Type B pancreatic cell (in vitro differentiated cells): ENCODE data around the gene ABCA9. TPM values are rescaled to one million over a fixed set of nuclear protein-coding genes. Genes with fewer than 3 reads are reported as not detected.

Experiments used
- DNase-seq: peaks from one replicate; pipeline ENCODE4 v3.0.0; 2021; ENCODE audit warnings: mixed read lengths; ENCODE audit not compliant: unreplicated experiment; ENCODE audit errors: extremely low spot score
- H3K27ac Mint-ChIP-seq: 2 replicates; pipeline ENCODE4 v1.8.0; 2021; ENCODE audit warnings: mild to moderate bottlenecking, mixed read lengths
- H3K27me3 Mint-ChIP-seq: 2 replicates; pipeline ENCODE4 v1.8.0; 2021; ENCODE audit warnings: mixed read lengths
- H3K36me3 Mint-ChIP-seq: 2 replicates; pipeline ENCODE4 v1.8.0; 2021; ENCODE audit warnings: mixed read lengths
- H3K4me1 Mint-ChIP-seq: one replicate; pipeline ENCODE4 v1.8.0; 2021; ENCODE audit warnings: mixed read lengths; ENCODE audit not compliant: unreplicated experiment
- H3K4me3 Mint-ChIP-seq: 2 replicates; pipeline ENCODE4 v1.8.0; 2021; ENCODE audit warnings: mild to moderate bottlenecking, mixed read lengths
- H3K9me3 Mint-ChIP-seq: 2 replicates; pipeline ENCODE4 v1.8.0; 2021; ENCODE audit warnings: mixed read lengths
- total RNA-seq: library from RNA; stranded (reverse); gene quantifications from 2 replicates; pipeline ENCODE4 v1.2.1, GENCODE V29; 2021; ENCODE audit warnings: low replicate concordance
- TF ChIP-seq, protein P1 (sequence below): fragments of 200-600 bp; sonication (generic); conservative IDR thresholded peaks from 2 replicates; pipeline ENCODE4 v1.5.0; 2021; ENCODE audit warnings: antibody characterized with exemption, mild to moderate bottlenecking

Gene ABCA9
- total RNA-seq, 1 donor from 2014 or later = 5.0 TPM

DNA sequence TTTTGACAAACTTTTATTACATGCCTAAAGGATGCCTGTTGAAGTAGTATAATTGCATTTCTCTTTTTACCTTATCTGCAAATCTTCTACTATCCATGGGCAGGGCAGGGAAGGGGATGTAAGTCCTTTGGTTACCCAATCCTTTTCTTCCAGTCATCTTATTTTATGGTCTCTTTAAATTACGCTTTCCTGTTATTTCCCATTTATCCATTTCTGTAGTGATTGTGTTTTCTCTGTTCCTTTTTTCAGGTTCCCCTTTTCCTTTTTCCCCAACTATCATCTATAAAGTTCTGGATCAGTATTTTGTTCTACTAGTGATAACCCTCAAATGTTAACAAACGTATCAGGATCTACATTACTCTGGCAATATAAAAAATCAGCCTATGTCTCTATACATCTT lies 3.3 kb upstream of the ABCA9 start:
- no peaks in the 10 kb centered on the region for H3K27me3 Mint-ChIP-seq
- no peak overlapping the region for H3K4me3 Mint-ChIP-seq
- TF ChIP-seq, protein P1, sequence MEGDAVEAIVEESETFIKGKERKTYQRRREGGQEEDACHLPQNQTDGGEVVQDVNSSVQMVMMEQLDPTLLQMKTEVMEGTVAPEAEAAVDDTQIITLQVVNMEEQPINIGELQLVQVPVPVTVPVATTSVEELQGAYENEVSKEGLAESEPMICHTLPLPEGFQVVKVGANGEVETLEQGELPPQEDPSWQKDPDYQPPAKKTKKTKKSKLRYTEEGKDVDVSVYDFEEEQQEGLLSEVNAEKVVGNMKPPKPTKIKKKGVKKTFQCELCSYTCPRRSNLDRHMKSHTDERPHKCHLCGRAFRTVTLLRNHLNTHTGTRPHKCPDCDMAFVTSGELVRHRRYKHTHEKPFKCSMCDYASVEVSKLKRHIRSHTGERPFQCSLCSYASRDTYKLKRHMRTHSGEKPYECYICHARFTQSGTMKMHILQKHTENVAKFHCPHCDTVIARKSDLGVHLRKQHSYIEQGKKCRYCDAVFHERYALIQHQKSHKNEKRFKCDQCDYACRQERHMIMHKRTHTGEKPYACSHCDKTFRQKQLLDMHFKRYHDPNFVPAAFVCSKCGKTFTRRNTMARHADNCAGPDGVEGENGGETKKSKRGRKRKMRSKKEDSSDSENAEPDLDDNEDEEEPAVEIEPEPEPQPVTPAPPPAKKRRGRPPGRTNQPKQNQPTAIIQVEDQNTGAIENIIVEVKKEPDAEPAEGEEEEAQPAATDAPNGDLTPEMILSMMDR = no peak
- H3K36me3 Mint-ChIP-seq = peaks cover 13% of the 10 kb centered on the region
- H3K9me3 Mint-ChIP-seq = no peaks in the 10 kb centered on the region
- DNase-seq = no peak
- H3K27ac Mint-ChIP-seq = no peak overlapping the region
- peaks cover 18% of the 10 kb centered on the region for H3K4me1 Mint-ChIP-seq

DNA sequence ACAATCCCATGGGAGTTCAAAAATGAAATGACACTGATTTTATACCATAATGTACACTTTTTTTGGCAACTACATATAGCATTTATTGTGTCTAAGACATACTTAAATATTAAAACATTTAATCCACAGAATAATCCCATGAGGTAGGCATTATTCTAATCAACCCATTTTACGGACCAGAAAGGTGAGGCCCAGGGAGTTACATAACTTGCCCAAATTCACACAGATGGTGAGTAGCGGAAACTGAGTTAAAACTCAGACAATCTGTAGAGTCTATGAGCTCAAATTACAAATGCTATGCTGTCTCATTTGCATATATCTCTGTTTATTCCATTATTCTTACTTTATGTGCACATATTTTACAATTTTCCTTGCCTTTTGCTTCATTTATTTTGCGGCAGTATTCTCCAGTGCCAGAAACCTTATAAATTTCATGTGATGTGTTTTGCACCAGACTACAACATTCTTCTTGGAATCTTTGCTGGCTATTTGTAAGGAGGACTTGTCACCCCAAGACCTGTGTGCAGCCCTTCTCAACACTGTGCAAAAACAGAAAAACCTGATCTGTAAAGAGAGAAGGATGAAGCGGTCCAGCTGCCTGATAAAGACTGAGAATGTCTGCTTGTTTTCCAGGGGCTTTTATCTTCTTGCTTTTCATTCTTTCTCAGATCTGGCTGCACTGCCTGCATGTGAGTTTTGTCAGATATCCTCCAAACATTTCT lies 2.3 kb upstream of the ABCA9 start:
- TF ChIP-seq, protein P1 = no peak
- Mint-ChIP-seq H3K4me1 (peaks cover 16% of the 10 kb centered on the region), H3K9me3 (no peaks in the 10 kb centered on the region), H3K27ac (no peak overlapping the region), H3K36me3 (peaks cover 15% of the 10 kb centered on the region), H3K4me3 (no peak overlapping the region), H3K27me3 (no peaks in the 10 kb centered on the region)
- DNase-seq = no peak

DNA sequence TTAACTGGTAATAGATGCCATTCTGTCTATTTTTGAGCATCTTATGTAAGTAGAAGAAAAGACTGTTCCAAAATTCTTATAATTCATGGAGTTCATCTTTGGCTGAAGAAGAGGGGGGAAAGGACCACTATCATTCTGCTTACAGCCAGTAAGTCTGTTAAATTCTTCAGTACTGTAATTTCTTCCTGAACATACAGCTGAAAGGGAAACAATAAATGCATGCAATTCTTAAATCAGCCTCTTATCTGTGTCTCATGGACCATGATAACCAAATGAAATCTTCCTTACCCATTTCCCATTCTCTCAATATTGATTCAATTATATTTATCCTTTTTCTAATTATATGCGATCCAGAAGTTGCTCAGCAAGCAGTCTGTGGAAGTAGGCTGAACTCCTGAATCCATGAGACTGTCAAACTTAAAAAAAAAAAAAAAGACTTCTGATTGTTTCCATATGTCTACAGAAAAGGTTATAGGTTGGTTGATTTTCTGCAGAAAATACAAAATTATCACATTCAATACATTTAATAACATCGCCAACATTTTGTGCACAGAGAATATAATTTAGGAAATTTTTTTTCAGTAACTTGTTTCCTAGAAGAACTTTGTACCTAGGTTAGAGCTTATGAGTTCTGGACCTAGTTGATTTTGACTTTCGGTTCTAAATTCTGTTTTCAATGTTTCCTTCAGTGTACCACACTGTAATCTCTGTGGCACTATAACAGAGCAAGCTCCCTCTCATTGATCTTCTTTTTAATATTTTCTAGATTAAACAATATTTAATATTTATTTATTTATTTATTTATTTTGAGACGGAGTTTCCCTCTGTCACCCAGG lies 1.2 kb upstream of the ABCA9 start:
- H3K4me3 Mint-ChIP-seq = peak overlapping the region; percentile 24
- H3K4me1 Mint-ChIP-seq = peaks cover 16% of the 10 kb centered on the region
- peaks cover 15% of the 10 kb centered on the region for H3K36me3 Mint-ChIP-seq
- TF ChIP-seq, protein P1 = no peak
- H3K27ac Mint-ChIP-seq = no peak overlapping the region
- H3K27me3 Mint-ChIP-seq = no peaks in the 10 kb centered on the region
- DNase-seq = no peak
- H3K9me3 Mint-ChIP-seq = peaks cover 2% of the 10 kb centered on the region

DNA sequence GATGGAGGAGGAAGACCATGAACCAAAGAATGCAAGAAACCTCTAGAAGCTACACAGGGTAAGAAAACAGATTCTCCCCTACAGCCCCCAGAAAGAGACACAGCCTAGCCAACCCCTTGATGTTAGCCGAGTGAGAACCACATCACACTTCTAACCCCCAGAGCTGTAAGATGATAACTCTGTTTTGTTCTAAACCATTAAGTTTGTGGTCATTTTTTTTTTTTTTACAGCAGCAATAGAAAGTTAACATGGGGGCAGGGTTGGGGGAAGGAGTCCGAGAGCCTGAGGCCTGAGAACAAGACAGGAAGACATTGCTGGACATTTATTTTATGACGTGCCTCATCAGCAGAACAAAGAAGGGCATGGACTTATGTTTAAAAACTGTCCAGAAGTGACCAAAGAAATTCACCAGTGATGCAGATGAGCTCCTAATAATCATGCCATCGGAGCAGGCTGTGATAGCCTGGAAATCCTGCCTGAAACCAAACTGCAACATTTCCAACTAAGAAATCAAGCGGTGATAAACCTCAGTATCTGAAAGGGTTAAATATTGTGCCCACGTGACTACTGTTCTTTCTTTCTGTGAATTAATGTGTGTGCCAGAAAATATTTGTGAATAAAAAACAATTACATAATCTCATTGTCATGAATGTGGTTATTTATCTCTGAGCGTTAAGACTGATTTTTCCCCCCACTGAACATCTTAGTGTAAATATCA lies 1.1 kb downstream of the ABCA9 start:
- H3K9me3 Mint-ChIP-seq = peaks cover 6% of the 10 kb centered on the region
- peaks cover 16% of the 10 kb centered on the region for H3K4me1 Mint-ChIP-seq
- DNase-seq = no peak
- H3K27ac Mint-ChIP-seq = peak overlapping the region; percentile 3
- no peaks in the 10 kb centered on the region for H3K27me3 Mint-ChIP-seq
- H3K36me3 Mint-ChIP-seq = peaks cover 8% of the 10 kb centered on the region
- TF ChIP-seq, protein P1 = no peak
- H3K4me3 Mint-ChIP-seq = no peak overlapping the region

DNA sequence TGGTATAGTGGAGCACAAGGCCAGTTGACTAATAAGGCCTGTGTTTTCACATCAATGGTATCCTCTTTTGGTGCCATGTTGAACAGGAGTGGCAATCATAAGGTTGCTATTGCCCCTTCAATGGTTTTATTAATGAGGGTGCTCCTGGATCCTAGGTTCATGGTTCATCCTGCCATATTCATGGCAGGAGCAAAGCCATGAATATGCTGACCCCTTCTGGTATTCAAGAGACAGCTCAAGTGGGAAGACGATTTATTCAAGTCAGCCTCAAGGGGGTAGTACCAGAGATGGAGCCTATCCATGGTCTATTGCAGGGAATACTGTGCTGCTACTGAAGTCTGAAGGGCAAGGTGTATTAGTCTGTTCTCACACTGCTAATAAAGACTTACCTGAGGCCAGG lies 2.6 kb downstream of the ABCA9 start:
- Mint-ChIP-seq H3K27ac (no peak overlapping the region), H3K36me3 (peaks cover 8% of the 10 kb centered on the region), H3K9me3 (peaks cover 6% of the 10 kb centered on the region), H3K27me3 (peaks cover 3% of the 10 kb centered on the region), H3K4me1 (peaks cover 16% of the 10 kb centered on the region), H3K4me3 (no peak overlapping the region)
- no peak for DNase-seq
- TF ChIP-seq, protein P1 = no peak
